ENCODE results near the gene SPTBN1. TPM values are rescaled to one million over a fixed set of nuclear protein-coding genes. Genes with fewer than 3 reads are reported as not detected.

The SPTBN1 gene
- total and polyA plus RNA-seq, 9 of the 15 experiments (the other 6 are each of a cell fraction or from before 2014, with no cell fraction given), result 8.9 to 66.8 (median 31.4) TPM

- TF ChIP-seq BRD9 (IDR thresholded peaks at IDR 0.05; ENCODE audit: low read depth, partially characterized antibody) (no peak), ZNF512 (tag; IDR thresholded peaks at IDR 0.05) (no peak), CBFB (CRISPR knock-in tag; IDR thresholded peaks at IDR 0.05) (peak; percentile 84; the same call in 1 of the 2 replicates), TAL1 (IDR thresholded peaks at IDR 0.05) (peak; percentile 57), ETV5 (CRISPR knock-in tag; IDR thresholded peaks at IDR 0.05; ENCODE audit: low read depth) (peak; percentile 57; the same call in 1 of the 2 replicates), E4F1 (CRISPR knock-in tag; IDR thresholded peaks at IDR 0.05; ENCODE audit: borderline replicate concordance) (no peak), POLR2AphosphoS5 (IDR thresholded peaks at IDR 0.05; ENCODE audit: control insufficient read depth, insufficient read depth, low read depth, low read length) (no peak), ZEB2 (IDR thresholded peaks at IDR 0.05) (peak; percentile 88), HIVEP1 (CRISPR knock-in tag; IDR thresholded peaks at IDR 0.05) (0 out of 2 replicates have a peak, but pooled peaks have one; percentile 72), KDM4B (IDR thresholded peaks at IDR 0.05; ENCODE audit: borderline replicate concordance in 2 of 2, low read depth in 1 of 2) (peak in 1 of 2 experiments; percentile 73; a peak in 1 of 4 replicates), GTF2E2 (tag; IDR thresholded peaks at IDR 0.05) (peak; percentile 49; the same call in 1 of the 2 replicates)
- TF ChIP-seq, protein P1, sequence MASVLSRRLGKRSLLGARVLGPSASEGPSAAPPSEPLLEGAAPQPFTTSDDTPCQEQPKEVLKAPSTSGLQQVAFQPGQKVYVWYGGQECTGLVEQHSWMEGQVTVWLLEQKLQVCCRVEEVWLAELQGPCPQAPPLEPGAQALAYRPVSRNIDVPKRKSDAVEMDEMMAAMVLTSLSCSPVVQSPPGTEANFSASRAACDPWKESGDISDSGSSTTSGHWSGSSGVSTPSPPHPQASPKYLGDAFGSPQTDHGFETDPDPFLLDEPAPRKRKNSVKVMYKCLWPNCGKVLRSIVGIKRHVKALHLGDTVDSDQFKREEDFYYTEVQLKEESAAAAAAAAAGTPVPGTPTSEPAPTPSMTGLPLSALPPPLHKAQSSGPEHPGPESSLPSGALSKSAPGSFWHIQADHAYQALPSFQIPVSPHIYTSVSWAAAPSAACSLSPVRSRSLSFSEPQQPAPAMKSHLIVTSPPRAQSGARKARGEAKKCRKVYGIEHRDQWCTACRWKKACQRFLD (CRISPR knock-in tag; IDR thresholded peaks at IDR 0.05), result no peak
- TF ChIP-seq, protein P2, sequence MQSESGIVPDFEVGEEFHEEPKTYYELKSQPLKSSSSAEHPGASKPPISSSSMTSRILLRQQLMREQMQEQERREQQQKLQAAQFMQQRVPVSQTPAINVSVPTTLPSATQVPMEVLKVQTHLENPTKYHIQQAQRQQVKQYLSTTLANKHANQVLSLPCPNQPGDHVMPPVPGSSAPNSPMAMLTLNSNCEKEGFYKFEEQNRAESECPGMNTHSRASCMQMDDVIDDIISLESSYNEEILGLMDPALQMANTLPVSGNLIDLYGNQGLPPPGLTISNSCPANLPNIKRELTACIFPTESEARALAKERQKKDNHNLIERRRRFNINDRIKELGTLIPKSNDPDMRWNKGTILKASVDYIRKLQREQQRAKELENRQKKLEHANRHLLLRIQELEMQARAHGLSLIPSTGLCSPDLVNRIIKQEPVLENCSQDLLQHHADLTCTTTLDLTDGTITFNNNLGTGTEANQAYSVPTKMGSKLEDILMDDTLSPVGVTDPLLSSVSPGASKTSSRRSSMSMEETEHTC (IDR thresholded peaks at IDR 0.05), result peak; percentile 94
- TF ChIP-seq, protein P3, sequence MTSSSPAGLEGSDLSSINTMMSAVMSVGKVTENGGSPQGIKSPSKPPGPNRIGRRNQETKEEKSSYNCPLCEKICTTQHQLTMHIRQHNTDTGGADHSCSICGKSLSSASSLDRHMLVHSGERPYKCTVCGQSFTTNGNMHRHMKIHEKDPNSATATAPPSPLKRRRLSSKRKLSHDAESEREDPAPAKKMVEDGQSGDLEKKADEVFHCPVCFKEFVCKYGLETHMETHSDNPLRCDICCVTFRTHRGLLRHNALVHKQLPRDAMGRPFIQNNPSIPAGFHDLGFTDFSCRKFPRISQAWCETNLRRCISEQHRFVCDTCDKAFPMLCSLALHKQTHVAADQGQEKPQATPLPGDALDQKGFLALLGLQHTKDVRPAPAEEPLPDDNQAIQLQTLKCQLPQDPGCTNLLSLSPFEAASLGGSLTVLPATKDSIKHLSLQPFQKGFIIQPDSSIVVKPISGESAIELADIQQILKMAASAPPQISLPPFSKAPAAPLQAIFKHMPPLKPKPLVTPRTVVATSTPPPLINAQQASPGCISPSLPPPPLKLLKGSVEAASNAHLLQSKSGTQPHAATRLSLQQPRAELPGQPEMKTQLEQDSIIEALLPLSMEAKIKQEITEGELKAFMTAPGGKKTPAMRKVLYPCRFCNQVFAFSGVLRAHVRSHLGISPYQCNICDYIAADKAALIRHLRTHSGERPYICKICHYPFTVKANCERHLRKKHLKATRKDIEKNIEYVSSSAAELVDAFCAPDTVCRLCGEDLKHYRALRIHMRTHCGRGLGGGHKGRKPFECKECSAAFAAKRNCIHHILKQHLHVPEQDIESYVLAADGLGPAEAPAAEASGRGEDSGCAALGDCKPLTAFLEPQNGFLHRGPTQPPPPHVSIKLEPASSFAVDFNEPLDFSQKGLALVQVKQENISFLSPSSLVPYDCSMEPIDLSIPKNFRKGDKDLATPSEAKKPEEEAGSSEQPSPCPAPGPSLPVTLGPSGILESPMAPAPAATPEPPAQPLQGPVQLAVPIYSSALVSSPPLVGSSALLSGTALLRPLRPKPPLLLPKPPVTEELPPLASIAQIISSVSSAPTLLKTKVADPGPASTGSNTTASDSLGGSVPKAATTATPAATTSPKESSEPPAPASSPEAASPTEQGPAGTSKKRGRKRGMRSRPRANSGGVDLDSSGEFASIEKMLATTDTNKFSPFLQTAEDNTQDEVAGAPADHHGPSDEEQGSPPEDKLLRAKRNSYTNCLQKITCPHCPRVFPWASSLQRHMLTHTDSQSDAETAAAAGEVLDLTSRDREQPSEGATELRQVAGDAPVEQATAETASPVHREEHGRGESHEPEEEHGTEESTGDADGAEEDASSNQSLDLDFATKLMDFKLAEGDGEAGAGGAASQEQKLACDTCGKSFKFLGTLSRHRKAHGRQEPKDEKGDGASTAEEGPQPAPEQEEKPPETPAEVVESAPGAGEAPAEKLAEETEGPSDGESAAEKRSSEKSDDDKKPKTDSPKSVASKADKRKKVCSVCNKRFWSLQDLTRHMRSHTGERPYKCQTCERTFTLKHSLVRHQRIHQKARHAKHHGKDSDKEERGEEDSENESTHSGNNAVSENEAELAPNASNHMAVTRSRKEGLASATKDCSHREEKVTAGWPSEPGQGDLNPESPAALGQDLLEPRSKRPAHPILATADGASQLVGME (CRISPR knock-in tag; IDR thresholded peaks at IDR 0.05), result peak; percentile 97
Observed at GRCh38 chr2:54574107-54574859, 118.2 kb downstream of the SPTBN1 start (continued).

Measured in K562 (cell line).